ENCODE measurements around the gene ITPA. TPM values are rescaled to one million over a fixed set of nuclear protein-coding genes. Genes with fewer than 3 reads are reported as not detected.

ITPA gene
- total RNA-seq, 2 experiments from 2014 or later: 70.7 to 74.0 TPM

DNA sequence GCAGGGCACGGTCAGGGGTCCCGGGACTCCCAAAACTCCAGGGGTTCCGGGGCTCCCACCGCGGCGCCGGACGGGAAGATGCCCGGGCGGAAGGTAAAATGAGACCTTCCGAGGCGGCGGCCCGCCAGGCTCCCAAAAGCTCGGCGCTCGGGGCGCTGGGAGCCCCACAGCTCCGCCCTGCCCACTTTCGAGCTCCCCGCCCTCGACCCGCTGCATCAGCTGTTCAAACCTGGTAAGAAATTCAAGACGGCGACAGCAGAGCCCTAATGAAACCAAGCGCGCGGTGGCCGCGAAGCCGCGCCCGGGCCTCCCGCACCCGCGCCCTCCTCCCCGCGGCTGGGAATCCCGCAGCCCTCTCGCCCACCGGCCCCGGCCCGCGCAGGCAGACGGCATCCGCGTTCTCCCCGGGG lies 29.3 kb downstream of the ITPA start:
- no peaks in the 10 kb centered on the region for H3K9me3 Mint-ChIP-seq
- H3K36me3 Mint-ChIP-seq: no peaks in the 10 kb centered on the region
- peak; percentile 69 for DNase-seq
- H3K27me3 Mint-ChIP-seq: peaks cover 63% of the 10 kb centered on the region
- H3K27ac Mint-ChIP-seq: no peak overlapping the region
- peaks cover 8% of the 10 kb centered on the region for H3K4me1 Mint-ChIP-seq
- H3K4me3 Mint-ChIP-seq: peak overlapping the region; percentile 78

DNA sequence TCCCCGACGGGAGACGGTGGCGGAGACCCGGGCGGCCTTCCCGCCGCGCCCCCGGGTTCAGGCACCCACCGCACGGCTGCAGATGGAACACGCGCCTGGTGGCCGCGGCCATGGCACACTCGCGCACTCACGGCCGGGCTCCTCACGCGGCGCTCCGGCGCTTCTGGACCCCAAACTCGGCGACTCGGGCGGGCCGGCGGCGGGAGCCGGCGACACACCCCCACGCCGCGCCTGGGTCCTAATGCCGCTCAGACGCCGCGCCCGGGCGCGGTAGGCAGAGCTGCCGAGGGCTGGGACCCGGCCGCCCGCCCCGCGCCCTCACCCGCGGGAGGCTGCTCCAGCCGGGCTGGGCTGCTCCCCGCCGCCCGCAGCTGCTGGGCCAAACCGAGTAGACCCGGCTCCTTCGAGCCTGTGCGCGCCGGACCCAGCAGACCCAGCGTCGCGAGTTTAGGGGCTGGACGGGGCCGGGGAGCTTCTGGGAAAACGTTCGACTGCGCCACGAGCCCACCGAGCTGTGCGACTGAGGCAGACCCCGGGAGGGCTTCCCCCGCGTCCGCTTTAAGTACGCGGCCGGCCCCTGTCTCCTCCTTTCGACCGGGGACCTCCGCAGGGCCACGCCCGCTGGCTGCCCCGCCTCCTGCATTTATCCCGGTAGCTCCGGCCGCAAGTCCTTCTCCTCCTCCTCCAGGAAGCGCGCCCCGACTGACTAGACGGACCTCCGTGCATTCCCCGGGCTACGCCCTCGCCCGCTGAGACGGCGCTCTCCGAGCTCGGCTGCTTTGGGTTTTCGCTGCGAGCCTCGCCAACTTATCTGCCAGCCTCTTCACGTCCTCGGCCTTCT lies 29.9 kb downstream of the ITPA start, which contains the start of gene SLC4A11:
TSS of gene SLC4A11 (minus strand) at position 165 of the 841 bp plus-strand sequence. CDS start at position 112, 53 bp downstream.
- Mint-ChIP-seq H3K9me3 (no peaks in the 10 kb centered on the region), H3K36me3 (no peaks in the 10 kb centered on the region), H3K4me3 (peak within 1 kb of the TSS; percentile 82), H3K27me3 (peaks cover 63% of the 10 kb centered on the region), H3K27ac (no peak within 1 kb of the TSS), H3K4me1 (peaks cover 8% of the 10 kb centered on the region)
- peak; percentile 59 for DNase-seq

DNA sequence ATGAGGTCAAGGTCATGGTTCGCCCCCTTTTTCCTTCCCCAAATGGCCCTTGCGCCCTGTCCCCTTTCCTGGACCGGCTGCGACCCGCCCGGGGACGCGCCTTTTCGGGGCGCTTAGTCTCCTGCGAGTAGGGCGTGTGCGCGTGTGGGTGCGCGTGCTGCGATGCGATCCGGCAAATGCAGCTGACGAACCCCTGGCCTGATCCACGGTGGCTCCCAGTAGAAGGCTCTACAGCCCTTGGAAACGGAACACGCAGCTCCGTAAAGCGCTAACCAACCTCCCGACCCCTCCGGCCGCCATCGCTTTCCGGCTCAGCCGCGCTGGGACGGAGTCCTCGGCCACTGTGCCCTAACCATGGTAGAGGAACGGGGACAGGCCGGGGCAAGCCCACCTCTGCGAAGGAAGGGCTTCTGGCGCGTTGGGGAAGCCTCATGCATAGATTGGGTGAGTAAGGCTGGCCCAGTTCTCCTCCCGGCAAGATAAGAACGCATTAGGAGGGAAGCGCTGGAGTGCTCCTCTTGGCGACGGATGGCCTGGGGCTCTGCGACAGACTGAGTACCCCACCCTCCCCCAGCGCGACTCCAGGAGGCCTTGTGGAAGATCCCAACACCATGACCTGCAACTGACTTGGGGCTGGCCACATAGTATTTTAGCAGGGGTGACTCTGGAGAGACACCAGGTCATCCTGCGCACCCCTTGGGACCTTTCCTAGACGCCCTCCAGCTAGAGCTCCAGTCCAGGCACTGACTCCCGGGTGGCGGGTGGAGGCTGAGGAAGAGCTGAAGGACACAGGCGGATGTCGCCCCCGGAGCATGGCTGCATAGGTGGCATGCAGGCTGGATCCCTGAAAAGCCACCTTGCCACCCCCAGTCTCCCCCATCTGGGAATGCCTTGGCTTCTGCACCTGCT lies 30.8 kb downstream of the ITPA start:
- no peaks in the 10 kb centered on the region for H3K9me3 Mint-ChIP-seq
- no peaks in the 10 kb centered on the region for H3K36me3 Mint-ChIP-seq
- peaks cover 8% of the 10 kb centered on the region for H3K4me1 Mint-ChIP-seq
- DNase-seq: no peak
- H3K27me3 Mint-ChIP-seq: peaks cover 68% of the 10 kb centered on the region
- H3K4me3 Mint-ChIP-seq: peak overlapping the region; percentile 82
- no peak overlapping the region for H3K27ac Mint-ChIP-seq

DNA sequence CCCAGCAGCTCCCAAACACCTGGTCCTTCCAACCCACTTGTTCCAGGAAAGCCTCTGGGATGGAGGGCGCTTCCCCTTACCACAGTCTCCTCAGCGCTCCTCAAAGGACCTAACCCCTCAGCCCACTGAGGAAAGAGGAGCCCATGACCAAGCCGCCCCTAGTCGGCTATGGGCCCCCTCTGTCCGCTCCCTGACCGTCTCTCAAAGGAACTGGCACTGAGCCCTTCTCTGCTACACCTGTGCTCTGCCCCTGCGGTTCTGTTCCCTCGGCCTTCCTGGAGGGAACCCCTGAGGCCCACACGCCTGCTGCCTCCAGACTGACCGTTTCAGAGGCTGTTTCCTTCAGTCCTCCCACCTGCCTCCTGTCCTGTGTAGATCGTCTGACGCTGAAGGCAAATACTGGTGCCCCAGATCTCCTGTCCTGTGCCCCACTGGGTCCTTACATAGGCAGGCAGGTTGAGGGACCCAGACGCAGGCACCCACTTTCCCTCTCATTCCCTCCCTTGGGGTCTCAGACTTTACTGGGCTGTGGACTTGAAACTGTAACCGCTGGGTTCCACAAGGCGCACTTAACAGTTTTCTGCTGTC lies 31.6 kb downstream of the ITPA start:
- H3K9me3 Mint-ChIP-seq: no peaks in the 10 kb centered on the region
- H3K4me1 Mint-ChIP-seq: peaks cover 10% of the 10 kb centered on the region
- peaks cover 65% of the 10 kb centered on the region for H3K27me3 Mint-ChIP-seq
- H3K36me3 Mint-ChIP-seq: no peaks in the 10 kb centered on the region
- no peak for DNase-seq
- H3K27ac Mint-ChIP-seq: no peak overlapping the region
- no peak overlapping the region for H3K4me3 Mint-ChIP-seq

DNA sequence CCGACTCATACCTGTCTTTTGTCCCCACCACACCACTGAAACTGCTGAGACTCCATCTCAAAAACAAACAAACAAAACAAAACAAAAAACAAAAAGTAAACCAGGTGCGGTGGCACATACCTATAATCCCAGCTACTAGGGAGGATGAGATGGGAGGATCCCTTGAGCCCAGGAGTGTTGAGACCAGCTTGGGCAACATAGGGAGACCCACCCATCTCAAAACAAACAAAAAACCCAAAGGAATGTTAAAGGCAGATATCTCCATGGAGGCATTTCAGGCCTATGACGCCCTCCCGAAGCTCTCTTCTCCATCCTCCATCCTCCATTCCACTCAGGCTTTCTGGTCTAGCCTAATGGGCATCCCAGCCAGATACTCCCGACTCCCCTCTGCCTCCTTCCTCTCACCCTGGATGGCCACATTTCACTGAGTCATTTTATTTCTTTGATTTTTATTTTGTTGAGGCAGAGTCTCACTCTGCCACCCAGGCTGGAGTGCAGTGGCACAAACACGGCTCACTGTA lies 32.9 kb downstream of the ITPA start:
- H3K4me3 Mint-ChIP-seq: no peak overlapping the region
- peaks cover 10% of the 10 kb centered on the region for H3K4me1 Mint-ChIP-seq
- H3K9me3 Mint-ChIP-seq: no peaks in the 10 kb centered on the region
- peaks cover 58% of the 10 kb centered on the region for H3K27me3 Mint-ChIP-seq
- H3K27ac Mint-ChIP-seq: no peak overlapping the region
- H3K36me3 Mint-ChIP-seq: no peaks in the 10 kb centered on the region
- DNase-seq: no peak

DNA sequence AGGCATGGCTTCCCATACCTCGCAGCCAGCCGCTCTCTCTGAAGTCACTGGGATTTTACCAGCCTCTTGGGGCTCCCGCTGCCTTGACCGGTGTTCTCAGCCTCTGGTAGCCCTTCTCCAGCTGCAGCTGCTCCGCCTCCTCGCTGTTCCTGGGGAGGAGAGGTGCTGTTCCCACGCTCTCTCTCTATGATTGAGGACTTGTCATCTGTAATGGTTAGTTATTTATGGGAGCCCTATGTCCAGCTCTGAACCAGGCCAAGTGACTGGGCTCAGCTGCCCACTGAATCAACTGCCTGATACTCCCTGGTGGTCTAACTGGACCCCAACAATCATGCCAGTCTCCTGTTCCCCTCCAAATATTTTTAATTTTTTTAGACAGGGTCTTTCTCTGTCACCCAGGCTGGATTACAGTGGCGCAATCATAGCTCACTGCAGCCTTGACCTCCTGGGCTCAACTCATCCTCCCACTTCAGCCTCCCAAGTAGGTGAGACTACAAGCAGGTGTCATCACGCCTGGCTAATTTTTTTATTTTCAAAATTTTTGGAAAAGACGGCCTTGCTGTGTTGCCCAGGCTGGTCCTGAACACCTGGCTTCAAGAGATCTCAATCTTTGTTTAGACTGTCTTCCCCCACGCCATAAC lies 34.5 kb downstream of the ITPA start:
- no peak for DNase-seq
- no peaks in the 10 kb centered on the region for H3K9me3 Mint-ChIP-seq
- H3K4me3 Mint-ChIP-seq: no peak overlapping the region
- H3K36me3 Mint-ChIP-seq: no peaks in the 10 kb centered on the region
- H3K4me1 Mint-ChIP-seq: peaks cover 7% of the 10 kb centered on the region
- H3K27me3 Mint-ChIP-seq: peaks cover 59% of the 10 kb centered on the region
- H3K27ac Mint-ChIP-seq: no peak overlapping the region

DNA sequence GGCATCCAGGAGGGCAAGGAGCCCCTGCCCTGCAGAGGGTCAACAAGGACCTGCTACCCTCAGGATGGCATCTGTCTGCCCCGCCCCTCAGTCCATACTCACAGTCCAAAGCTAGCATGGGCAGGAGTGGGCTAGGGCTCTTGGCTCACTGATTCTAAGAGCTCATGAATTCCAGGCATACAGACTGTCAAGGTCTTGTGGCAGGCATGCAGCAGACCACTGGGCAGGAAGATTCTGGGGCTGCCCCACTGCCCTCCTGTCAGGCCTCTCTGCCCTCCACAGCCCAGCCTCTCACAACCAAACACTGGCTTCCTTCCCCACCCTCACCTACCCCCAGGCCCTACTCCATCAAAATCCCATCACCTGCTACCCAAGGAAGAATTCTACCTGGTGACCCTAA lies 35.3 kb downstream of the ITPA start:
- no peaks in the 10 kb centered on the region for H3K36me3 Mint-ChIP-seq
- H3K9me3 Mint-ChIP-seq: no peaks in the 10 kb centered on the region
- H3K27me3 Mint-ChIP-seq: peaks cover 61% of the 10 kb centered on the region
- no peak for DNase-seq
- peaks cover 7% of the 10 kb centered on the region for H3K4me1 Mint-ChIP-seq
- no peak overlapping the region for H3K27ac Mint-ChIP-seq
- no peak overlapping the region for H3K4me3 Mint-ChIP-seq

DNA sequence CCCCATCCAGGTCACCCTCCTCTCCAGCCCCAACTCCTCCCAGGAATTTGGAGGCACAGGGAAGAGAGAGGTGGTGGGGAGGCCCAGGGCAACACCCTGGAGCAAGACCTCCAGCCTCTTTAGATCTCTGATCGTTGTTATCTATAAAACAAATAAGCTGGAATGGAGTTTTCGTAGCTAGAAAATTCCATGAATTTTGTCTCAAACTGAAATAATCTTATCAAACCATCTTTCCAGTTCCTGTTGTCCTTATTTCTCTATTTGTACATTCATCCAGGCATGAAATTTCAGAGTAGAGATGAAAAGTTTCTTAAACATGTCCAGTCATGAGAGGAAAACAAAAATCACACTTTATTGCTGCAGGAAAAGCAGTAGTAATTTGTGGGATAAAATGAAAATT lies 35.9 kb downstream of the ITPA start:
- Mint-ChIP-seq H3K4me1 (peaks cover 4% of the 10 kb centered on the region), H3K27ac (no peak overlapping the region), H3K27me3 (peaks cover 61% of the 10 kb centered on the region), H3K36me3 (no peaks in the 10 kb centered on the region), H3K9me3 (no peaks in the 10 kb centered on the region), H3K4me3 (no peak overlapping the region)
- no peak for DNase-seq

DNA sequence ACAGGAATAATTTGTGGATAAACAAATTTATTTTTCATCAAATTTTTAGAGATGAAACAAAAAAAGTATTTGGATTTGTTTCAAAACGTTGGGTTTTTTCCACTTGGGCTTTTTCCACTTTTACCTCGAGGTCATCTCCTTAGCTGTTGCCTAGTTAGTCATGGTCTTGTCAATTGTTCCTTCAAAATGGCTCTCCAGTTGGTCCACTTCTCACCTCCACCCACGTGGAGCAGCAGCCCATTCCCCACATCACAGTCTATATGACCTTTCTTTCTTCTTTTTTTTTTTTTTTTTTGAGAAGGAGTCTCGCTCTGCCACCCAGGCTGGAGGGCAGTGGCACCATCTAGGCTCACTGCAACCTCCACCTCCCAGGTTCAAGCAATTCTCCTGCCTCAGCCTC lies 36.4 kb downstream of the ITPA start:
- Mint-ChIP-seq H3K4me1 (peaks cover 4% of the 10 kb centered on the region), H3K36me3 (no peaks in the 10 kb centered on the region), H3K9me3 (no peaks in the 10 kb centered on the region), H3K27me3 (peaks cover 61% of the 10 kb centered on the region), H3K27ac (no peak overlapping the region), H3K4me3 (no peak overlapping the region)
- DNase-seq: no peak

DNA sequence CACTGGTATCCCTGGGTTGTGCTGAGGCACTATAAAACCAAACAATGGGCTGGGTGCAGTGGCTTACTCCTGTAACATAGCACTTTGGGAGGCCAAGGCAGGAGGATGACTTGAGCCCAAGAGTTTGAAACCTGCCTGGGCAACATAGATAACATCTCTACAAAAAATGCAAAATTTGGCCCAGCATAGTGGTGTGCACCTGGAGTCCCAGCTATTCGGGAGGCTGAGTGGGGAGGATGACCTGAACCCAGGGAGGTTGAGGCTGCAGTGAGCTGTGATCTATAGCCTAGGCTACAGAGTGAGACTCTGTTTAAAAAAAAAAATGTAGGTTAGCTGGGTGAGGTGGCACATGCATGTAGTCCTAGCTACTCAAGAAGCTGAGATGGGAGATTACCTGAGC lies 37.4 kb downstream of the ITPA start:
- Mint-ChIP-seq H3K4me3 (no peak overlapping the region), H3K27ac (no peak overlapping the region), H3K9me3 (no peaks in the 10 kb centered on the region), H3K4me1 (peaks cover 6% of the 10 kb centered on the region), H3K27me3 (peaks cover 52% of the 10 kb centered on the region), H3K36me3 (no peaks in the 10 kb centered on the region)
- DNase-seq: no peak

DNA sequence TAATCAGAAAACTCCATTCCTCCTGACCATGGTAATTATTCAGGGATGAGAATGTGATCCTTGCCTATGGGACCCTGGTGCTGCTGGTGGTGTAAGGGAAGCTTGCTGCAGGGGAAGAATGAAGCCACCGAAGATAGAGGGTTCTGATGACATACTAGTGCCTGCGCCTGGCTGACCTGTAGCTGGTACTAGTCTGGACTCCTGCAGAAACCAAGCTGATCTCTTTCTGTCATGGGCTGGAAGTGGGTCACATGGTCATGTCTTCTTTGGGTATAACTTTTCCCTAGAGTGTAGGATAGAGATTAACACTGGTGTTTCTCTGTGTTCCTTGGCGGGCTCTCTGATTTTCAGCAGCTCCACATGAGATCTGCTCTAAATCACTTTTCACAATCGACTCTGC lies 38.3 kb downstream of the ITPA start:
- Mint-ChIP-seq H3K9me3 (no peaks in the 10 kb centered on the region), H3K27ac (no peak overlapping the region)

DNA sequence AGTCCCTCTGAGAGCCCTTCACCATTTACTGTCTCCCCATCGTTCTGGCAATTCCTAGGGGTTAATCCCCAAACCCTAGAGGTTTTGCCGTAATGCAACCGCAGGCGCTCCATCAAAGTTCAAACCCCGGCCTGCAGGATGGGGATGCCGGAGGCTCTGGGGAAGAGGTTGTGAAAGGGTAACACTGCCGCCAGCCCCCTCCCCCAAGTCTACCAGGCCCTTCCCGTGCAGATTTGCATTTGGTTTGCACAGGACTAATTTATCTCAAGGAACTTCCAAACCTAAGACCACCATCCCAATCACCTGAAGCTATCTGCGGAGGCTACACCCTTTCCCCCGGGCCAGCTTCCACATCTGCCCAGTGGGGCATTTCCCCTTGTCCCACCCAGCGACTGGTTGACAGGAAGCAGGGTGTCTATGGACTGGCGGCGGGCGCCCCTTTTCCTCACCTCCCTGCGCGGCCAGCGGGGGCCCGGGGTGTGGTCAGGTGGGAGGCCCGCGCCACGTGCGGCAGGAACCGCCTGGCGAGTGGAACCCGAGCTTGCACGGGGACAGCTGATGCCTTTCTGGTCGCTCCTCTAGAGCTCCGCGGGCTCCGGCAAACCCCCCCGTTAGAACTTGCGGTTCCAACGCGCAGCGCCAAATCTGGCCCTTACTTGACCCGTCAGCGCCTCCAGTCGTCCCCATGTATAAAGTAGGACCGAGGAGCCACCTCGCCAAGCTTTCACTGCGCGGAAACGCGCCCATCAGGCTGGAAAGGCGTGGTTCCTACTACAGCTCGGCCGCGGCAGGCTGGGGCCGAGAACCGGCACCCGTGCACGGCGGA lies 39.1 kb downstream of the ITPA start:
- peak; percentile 21 for DNase-seq
- Mint-ChIP-seq H3K4me3 (peak overlapping the region; percentile 37), H3K36me3 (peaks cover 5% of the 10 kb centered on the region), H3K9me3 (no peaks in the 10 kb centered on the region), H3K27me3 (peaks cover 45% of the 10 kb centered on the region), H3K4me1 (peaks cover 8% of the 10 kb centered on the region), H3K27ac (no peak overlapping the region)

More for the DNA sequence above, 38.3 kb downstream of the ITPA start:
- Mint-ChIP-seq H3K27me3 (peaks cover 45% of the 10 kb centered on the region), H3K4me3 (no peak overlapping the region), H3K4me1 (peaks cover 8% of the 10 kb centered on the region), H3K36me3 (peaks cover 5% of the 10 kb centered on the region)
- DNase-seq: no peak

DNA sequence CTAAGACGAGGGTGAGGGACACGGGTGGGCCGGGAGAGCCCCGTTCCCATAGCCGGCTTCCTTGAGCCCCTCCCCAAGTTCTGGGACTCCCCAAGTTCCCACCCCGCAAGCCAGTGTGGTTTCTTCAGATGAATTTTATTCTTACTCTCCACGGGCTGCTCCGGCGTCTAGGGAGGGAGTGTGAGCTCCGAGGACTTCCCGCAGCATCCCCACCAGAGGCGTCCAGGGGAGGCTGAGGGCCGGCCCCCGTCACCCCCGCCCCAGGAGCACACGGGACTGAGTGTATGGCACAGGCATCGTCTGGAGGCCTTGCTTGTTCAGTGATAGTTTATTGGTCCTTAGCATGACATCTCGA lies 39.7 kb downstream of the ITPA start:
- H3K4me3 Mint-ChIP-seq: peak overlapping the region; percentile 37

DNA sequence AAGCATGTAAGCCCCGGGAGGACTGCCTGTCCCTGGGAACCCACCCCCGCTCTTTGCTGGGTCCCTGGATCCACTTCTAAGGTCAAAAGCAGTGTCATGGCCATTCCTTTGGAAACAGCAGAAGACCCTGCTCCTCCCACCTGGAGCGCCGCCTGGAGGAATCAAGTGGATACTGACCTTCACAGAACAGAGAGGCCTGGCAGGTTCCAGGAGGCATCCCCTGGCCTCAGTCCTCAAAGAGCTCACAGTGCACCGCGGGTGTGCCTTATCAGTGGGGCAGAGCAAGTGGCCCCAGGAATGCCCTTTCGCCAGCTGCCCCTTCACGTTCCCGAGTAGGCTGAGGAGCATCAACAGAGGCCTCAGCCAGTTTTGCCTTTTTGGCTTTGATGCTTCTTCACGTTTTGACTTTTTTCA lies 40.8 kb downstream of the ITPA start:
- peaks cover 40% of the 10 kb centered on the region for H3K27me3 Mint-ChIP-seq
- DNase-seq: no peak
- no peak overlapping the region for H3K4me3 Mint-ChIP-seq
- H3K4me1 Mint-ChIP-seq: peaks cover 8% of the 10 kb centered on the region
- H3K27ac Mint-ChIP-seq: no peak overlapping the region
- H3K36me3 Mint-ChIP-seq: peaks cover 7% of the 10 kb centered on the region
- H3K9me3 Mint-ChIP-seq: no peaks in the 10 kb centered on the region

More for the DNA sequence above, 39.7 kb downstream of the ITPA start:
- Mint-ChIP-seq H3K27me3 (peaks cover 45% of the 10 kb centered on the region), H3K27ac (no peak overlapping the region), H3K36me3 (peaks cover 5% of the 10 kb centered on the region), H3K4me1 (peaks cover 8% of the 10 kb centered on the region), H3K9me3 (no peaks in the 10 kb centered on the region)
- no peak for DNase-seq

All from activated naive CD8-positive, alpha-beta T cell treated with anti-CD3 and anti-CD28 coated beads for 36 hours (primary cell).